HepG2 (cell line): Measurements from ENCODE around the gene SCT. TPM values are rescaled to one million over a fixed set of nuclear protein-coding genes. Genes with fewer than 3 reads are reported as not detected.
"Not testable (repeated sequence)": the region's sequence is repeated elsewhere in the genome, so short reads cannot be mapped to it uniquely, and the experiment has no call there.

ENCODE experiments used
- ATAC-seq: fragments of 200-7000 bp; cut with Tn5 transposase; 3 replicates; pipeline ENCODE4 v1.9.1; 2020; ENCODE audit warnings: mild to moderate bottlenecking, moderate library complexity
- BruUV-seq: library from RNA; stranded (reverse); fragments of 400-500 nt; replicated peaks from 2 replicates; lab custom pipeline; 2021; lab: Mats Ljungman, UMichigan
- CTCF ChIA-PET: fragments of 300-600 bp; formaldehyde crosslinking; extraction: SDS; loops from one replicate; lab custom pipeline; 2021; ENCODE audit warnings: low total read pairs, inconsistent platforms, low intra/inter-chr PET ratio; lab: Yijun Ruan, JAX
- POLR2A ChIA-PET: fragments of 350-600 bp; sonication (Branson Sonifier 250); formaldehyde crosslinking; loops from one replicate; lab custom pipeline; 2020; ENCODE audit warnings: antibody characterized with exemption, inconsistent platforms; lab: Yijun Ruan, JAX
- DNase-seq: peaks from one replicate; pipeline ENCODE4 v3.0.0-alpha.2; 2015; ENCODE audit warnings: low spot score
- FAIRE-seq: peaks from 3 replicates; lab custom pipeline; 2011; peaks lifted over from hg19 to GRCh38; lab: Jason Lieb, UNC
- H2AFZ ChIP-seq: one replicate; pipeline ENCODE4 v1.6.1; 2011; ENCODE audit warnings: low read length, inconsistent platforms
- H3K27ac ChIP-seq: fragments of 300-600 bp; 3 replicates; pipeline ENCODE4 v1.8.0; 2011; ENCODE audit warnings: mixed run types, mild to moderate bottlenecking, mixed read lengths, low read length, inconsistent platforms; ENCODE audit not compliant: insufficient read depth; ENCODE audit errors: extremely low read length
- H3K27me3 ChIP-seq, 2 experiments: fragments of 200-600 bp in 1 of 2; 2 replicates in 1 of 2; 3 replicates in 1 of 2; pipeline versions ENCODE4 v1.6.0 to v1.8.0; 2011; ENCODE audit warnings: low read length in 2 of 2, mild to moderate bottlenecking in 2 of 2, moderate library complexity in 2 of 2, inconsistent platforms in 1 of 2; ENCODE audit not compliant: insufficient read depth in 2 of 2, control insufficient read depth in 1 of 2
- H3K36me3 ChIP-seq, 2 experiments: fragments of 200-600 bp in 1 of 2; replicated peaks in 1 of 2; 2 replicates in 1 of 2; 3 replicates in 1 of 2; pipeline versions ENCODE4 v1.5.1 to v1.8.0; 2011; ENCODE audit warnings: low read length in 2 of 2, inconsistent platforms in 1 of 2; ENCODE audit not compliant: insufficient read depth in 2 of 2, control insufficient read depth in 1 of 2
- H3K4me1 ChIP-seq: 2 replicates; pipeline ENCODE4 v1.5.1; 2012; ENCODE audit warnings: low read length, inconsistent platforms; ENCODE audit not compliant: insufficient read depth
- H3K4me2 ChIP-seq: 2 replicates; pipeline ENCODE4 v1.6.0; 2011; ENCODE audit warnings: low read depth, low read length, inconsistent platforms
- H3K4me3 ChIP-seq, 3 experiments: fragments of 200-600 bp in 1 of 3; sonication (generic), shearing (Covaris generic) in 1 of 3; replicated peaks in 1 of 3; 2 replicates each; pipeline ENCODE4 v1.5.1; 2011 to 2016; ENCODE audit warnings: low read length in 3 of 3, inconsistent platforms in 2 of 3, low read depth in 2 of 3, mild to moderate bottlenecking in 2 of 3, control low read depth in 1 of 3, mixed read lengths in 1 of 3; ENCODE audit not compliant: insufficient read depth in 1 of 3
- H3K79me2 ChIP-seq: one replicate; pipeline ENCODE4 v1.6.1; 2011; ENCODE audit warnings: low read length, inconsistent platforms; ENCODE audit not compliant: insufficient read depth
- H3K9ac ChIP-seq: 2 replicates; pipeline ENCODE4 v1.6.0; 2011; ENCODE audit warnings: mild to moderate bottlenecking, low read depth, low read length, inconsistent platforms; ENCODE audit not compliant: insufficient read depth
- H3K9me3 ChIP-seq: 2 replicates; pipeline ENCODE4 v1.5.1; 2012; ENCODE audit warnings: mild to moderate bottlenecking, low read length
- H4K20me1 ChIP-seq: 2 replicates; pipeline ENCODE4 v1.6.0; 2011; ENCODE audit warnings: inconsistent platforms, mild to moderate bottlenecking, low read length, moderate library complexity; ENCODE audit not compliant: insufficient read depth
- AGO2 ChIP-seq: fragments of 200-400 bp; formaldehyde crosslinking; optimal IDR thresholded peaks from 2 replicates; pipeline ENCODE3; 2017; ENCODE audit warnings: mild to moderate bottlenecking, low read depth, low read length, moderate library complexity
- BCL6 ChIP-seq: IDR thresholded peaks from 2 replicates; pipeline ENCODE4 v1.6.1; 2016; ENCODE audit warnings: missing genetic modification reagents, missing compliant biosample characterization
- CREB1 ChIP-seq, 2 experiments: fragments of 450-650 bp in 1 of 2; IDR thresholded peaks; 2 replicates each; pipeline ENCODE4 v1.6.1; 2016 to 2017; ENCODE audit warnings: control low read depth in 1 of 2, mild to moderate bottlenecking in 1 of 2, missing compliant biosample characterization in 1 of 2, missing genetic modification characterization in 1 of 2
- HDAC1 ChIP-seq: sonication (generic); formaldehyde crosslinking; IDR thresholded peaks from 2 replicates; pipeline ENCODE4 v1.5.1; 2020; ENCODE audit warnings: mild to moderate bottlenecking, missing genetic modification reagents
- MED1 ChIP-seq: sonication (generic); formaldehyde crosslinking; IDR thresholded peaks from 2 replicates; pipeline ENCODE4 v1.4.0; 2020; ENCODE audit warnings: missing genetic modification reagents
- NCOR1 ChIP-seq: fragments of 200-600 bp; sonication (generic); IDR thresholded peaks from 2 replicates; pipeline ENCODE4 v1.7.0; 2017; ENCODE audit warnings: antibody characterized with exemption, low read length, borderline replicate concordance
- NR2C2 ChIP-seq: sonication (generic); formaldehyde crosslinking; IDR thresholded peaks from 2 replicates; pipeline ENCODE4 v1.4.0; 2020; ENCODE audit warnings: missing genetic modification reagents, mild to moderate bottlenecking, moderate library complexity, borderline replicate concordance
- NR2F2 ChIP-seq: IDR thresholded peaks from 2 replicates; pipeline ENCODE4 v1.6.1; 2012; ENCODE audit warnings: low read depth, inconsistent platforms, borderline replicate concordance
- NR2F6 ChIP-seq, 2 experiments: IDR thresholded peaks; 2 replicates each; pipeline ENCODE4 v1.6.1; 2016; ENCODE audit warnings: antibody characterized with exemption in 1 of 2, mild to moderate bottlenecking in 1 of 2
- RARA ChIP-seq: IDR thresholded peaks from 2 replicates; pipeline ENCODE4 v1.6.1; 2016; ENCODE audit warnings: missing genetic modification reagents, missing compliant biosample characterization
- RXRB ChIP-seq: IDR thresholded peaks from 2 replicates; pipeline ENCODE4 v1.6.1; 2016; ENCODE audit warnings: borderline replicate concordance, missing genetic modification reagents, missing compliant biosample characterization
- SKI ChIP-seq: fragments of 450-650 bp; IDR thresholded peaks from one replicate; pipeline ENCODE4 v1.6.1; 2018; ENCODE audit warnings: mild to moderate bottlenecking; ENCODE audit not compliant: partially characterized antibody
- SKIL ChIP-seq: sonication (generic); formaldehyde crosslinking; IDR thresholded peaks from 2 replicates; pipeline ENCODE4 v1.8.0; 2022; ENCODE audit warnings: missing genetic modification reagents, mild to moderate bottlenecking, moderate library complexity, borderline replicate concordance
- TBL1XR1 ChIP-seq: fragments of 150-350 bp; IDR thresholded peaks from 2 replicates; pipeline ENCODE4 v1.6.1; 2014; ENCODE audit warnings: borderline replicate concordance, low read length; ENCODE audit not compliant: partially characterized antibody
- ZBTB38 ChIP-seq: sonication (generic); formaldehyde crosslinking; IDR thresholded peaks from 2 replicates; pipeline ENCODE4 v1.5.1; 2020; ENCODE audit warnings: mild to moderate bottlenecking, missing genetic modification reagents
- ZNF609 ChIP-seq: sonication (generic); formaldehyde crosslinking; IDR thresholded peaks from 2 replicates; pipeline ENCODE4 v1.4.0; 2020; ENCODE audit warnings: mild to moderate bottlenecking, missing genetic modification reagents, borderline replicate concordance
- WGBS: methylation state at CpG from one replicate; pipeline ENCODE4 v1.1.6; 2017; ENCODE audit warnings: low lambda C conversion rate; 5-methylcytosine and 5-hydroxymethylcytosine counted together
- in situ Hi-C: cut with HindIII; loops from 2 replicates; pipeline ENCODE4 v1.10.0; 2017; ENCODE audit warnings: low pct_unique_long_range_greater_than_20kb; ENCODE audit not compliant: extremely low pct_ligation_motif_present
- intact Hi-C: fragments of 100-400 bp; cut with micrococcal nuclease; formaldehyde crosslinking; loops from one replicate; pipeline ENCODE4 v1.10.0; 2022; ENCODE audit not compliant: unreplicated experiment
- polyA plus RNA-seq, 8 experiments: library from polyadenylated mRNA; depleted of rRNA in 3 of 8; stranded (reverse) in 7 of 8; unstranded in 1 of 8; fragments of >200 nt; fragmentation: Illumina TruSeq in 4 of 8; extraction: Trizol in 4 of 8; gene quantifications; 2 replicates each; pipeline versions ENCODE4 v1.2.1 to v1.2.3, GENCODE V29; 2011 to 2016; ENCODE audit warnings: low read depth in 4 of 8, missing spikeins in 1 of 8, mixed read lengths in 1 of 8; ENCODE audit not compliant: insufficient read depth in 1 of 8
- total RNA-seq, 5 experiments: library from RNA; depleted of rRNA; stranded (reverse); fragments of >200 nt; fragmentation: Illumina TruSeq; extraction: Trizol; gene quantifications; 2 replicates each; pipeline ENCODE4 v1.2.3, GENCODE V29; 2016; ENCODE audit warnings: low read depth in 1 of 5

The SCT gene
- total and polyA plus RNA-seq, 2 of the 13 experiments (the other 11 are each of a cell fraction or from before 2014, with no cell fraction given) = not detected

GRCh38 chr11:647672-648158, 20.7 kb upstream of the SCT start:
- POLR2A ChIA-PET; H3K9me3 ChIP-seq; FAIRE-seq; DNase-seq; H2AFZ ChIP-seq; CTCF ChIA-PET; H3K4me3 ChIP-seq; H3K79me2 ChIP-seq; intact Hi-C loops; H3K27me3 ChIP-seq; H3K9ac ChIP-seq; ATAC-seq; H3K4me2 ChIP-seq; BruUV-seq; in situ Hi-C loops; H4K20me1 ChIP-seq; H3K27ac ChIP-seq; TF ChIP-seq CREB1 (IDR thresholded peaks at IDR 0.05): not testable (repeated sequence)
- 78% methylated on average over 9 of the region's 14 CpGs for WGBS
- peaks cover 12% of the 10 kb centered on the region; the same call in 1 of the 2 replicates for H3K4me1 ChIP-seq
- H3K36me3 ChIP-seq = peaks cover 4 to 20% of the 10 kb centered on the region in 2 experiments
- TF ChIP-seq MED1 (0 out of 2 replicates have a peak, but pooled peaks have one; percentile 33), NR2F2 (0 out of 2 replicates have a peak, but pooled peaks have one; percentile 43), RXRB (peak; percentile 81), TBL1XR1 (peak; percentile 95), CREB1 (CRISPR knock-in tag; IDR thresholded peaks at IDR 0.05) (0 out of 2 replicates have a peak, but pooled peaks have one; percentile 22), ZNF609 (CRISPR knock-in tag) (peak; percentile 28; the same call in 1 of the 2 replicates), SKI (peak; percentile 86), HDAC1 (CRISPR knock-in tag) (peak; percentile 26; the same call in 1 of the 2 replicates), ZBTB38 (CRISPR knock-in tag) (peak; percentile 53; the same call in 1 of the 2 replicates), NCOR1 (peak; percentile 86; the same call in 1 of the 2 replicates), SKIL (CRISPR knock-in tag) (peak; percentile 87), RARA (peak; percentile 97), AGO2 (peak; percentile 54), BCL6 (peak; percentile 53; the same call in 1 of the 2 replicates), NR2F6 (IDR thresholded peaks at IDR 0.05) (peak; percentile 58; the same call in 1 of the 2 replicates), NR2F6 (CRISPR knock-in tag; IDR thresholded peaks at IDR 0.05) (peak; percentile 53; the same call in 1 of the 2 replicates), NR2C2 (CRISPR knock-in tag) (peak; percentile 74)
